Uterus (tissue), 2 donors: ENCODE measurements around the gene MTHFR.

Experiments
- POLR2A ChIP-seq, 2 donors: fragments of 450-650 bp; IDR thresholded peaks; one replicate each; pipeline ENCODE4 v1.6.1; 2016; ENCODE audit warnings: antibody characterized with exemption in 2 of 2, mild to moderate bottlenecking in 1 of 2, moderate library complexity in 1 of 2
- TF ChIP-seq, protein P1 (sequence below), 4 experiments: fragments of 200-600 bp in 2 of 4; fragments of 450-650 bp in 2 of 4; sonication (generic) in 2 of 4; IDR thresholded peaks; one replicate each; pipeline ENCODE4 v1.5.1; 2016 to 2019; ENCODE audit warnings: antibody characterized with exemption in 4 of 4, mild to moderate bottlenecking in 2 of 4, moderate library complexity in 1 of 4

DNA sequence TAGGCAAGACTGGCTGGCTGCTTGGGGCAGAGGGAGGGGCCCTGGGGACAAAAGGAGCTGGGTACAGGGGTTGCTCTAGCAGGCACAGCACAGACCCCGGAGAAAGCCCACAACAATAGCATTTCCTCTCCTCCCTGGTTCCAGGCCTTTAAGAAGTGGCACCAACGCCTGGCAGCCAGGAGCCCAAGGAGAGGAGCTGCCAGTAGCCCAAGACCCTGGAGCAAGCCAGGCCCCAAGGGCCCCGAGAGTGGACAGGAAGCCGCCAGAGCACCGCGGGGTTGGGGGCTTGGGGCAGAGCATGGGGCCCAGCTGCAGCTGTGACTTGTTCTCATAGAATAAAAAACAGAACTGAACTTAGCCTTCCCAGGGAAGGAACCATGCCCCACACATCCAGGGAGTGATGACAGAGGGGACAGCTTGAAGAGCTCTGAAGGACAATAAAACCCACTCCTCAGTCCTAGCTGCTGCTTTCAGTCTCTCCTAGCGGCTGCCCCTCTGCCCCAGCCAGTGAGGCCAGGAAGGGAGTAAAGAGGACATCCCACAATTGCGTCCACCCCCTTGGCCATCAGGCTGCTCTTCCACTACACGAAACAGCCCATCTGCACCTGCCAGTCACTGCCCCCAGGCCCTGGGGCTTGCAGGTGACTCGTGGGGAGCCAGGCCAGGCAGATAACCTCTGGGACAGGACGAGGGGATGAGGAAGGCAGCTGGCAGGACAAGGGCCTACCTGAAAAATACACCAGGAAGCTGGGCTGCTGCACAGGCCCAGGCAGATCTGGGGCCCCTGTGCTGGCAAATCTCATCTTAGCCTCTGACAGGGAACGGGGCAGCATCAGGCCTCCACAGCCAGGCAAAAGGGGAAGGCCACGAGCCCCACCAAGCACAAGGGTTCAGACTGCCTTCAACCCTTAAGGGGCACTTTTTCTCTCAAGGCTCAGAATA, 16.4 kb downstream of the MTHFR start:
- TF ChIP-seq, protein P1, sequence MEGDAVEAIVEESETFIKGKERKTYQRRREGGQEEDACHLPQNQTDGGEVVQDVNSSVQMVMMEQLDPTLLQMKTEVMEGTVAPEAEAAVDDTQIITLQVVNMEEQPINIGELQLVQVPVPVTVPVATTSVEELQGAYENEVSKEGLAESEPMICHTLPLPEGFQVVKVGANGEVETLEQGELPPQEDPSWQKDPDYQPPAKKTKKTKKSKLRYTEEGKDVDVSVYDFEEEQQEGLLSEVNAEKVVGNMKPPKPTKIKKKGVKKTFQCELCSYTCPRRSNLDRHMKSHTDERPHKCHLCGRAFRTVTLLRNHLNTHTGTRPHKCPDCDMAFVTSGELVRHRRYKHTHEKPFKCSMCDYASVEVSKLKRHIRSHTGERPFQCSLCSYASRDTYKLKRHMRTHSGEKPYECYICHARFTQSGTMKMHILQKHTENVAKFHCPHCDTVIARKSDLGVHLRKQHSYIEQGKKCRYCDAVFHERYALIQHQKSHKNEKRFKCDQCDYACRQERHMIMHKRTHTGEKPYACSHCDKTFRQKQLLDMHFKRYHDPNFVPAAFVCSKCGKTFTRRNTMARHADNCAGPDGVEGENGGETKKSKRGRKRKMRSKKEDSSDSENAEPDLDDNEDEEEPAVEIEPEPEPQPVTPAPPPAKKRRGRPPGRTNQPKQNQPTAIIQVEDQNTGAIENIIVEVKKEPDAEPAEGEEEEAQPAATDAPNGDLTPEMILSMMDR (IDR thresholded peaks at IDR 0.05): no peak
- no peak for TF ChIP-seq POLR2A (IDR thresholded peaks at IDR 0.05)
